Fibroblast of pulmonary artery (primary cell): ENCODE measurements around the gene ADNP2.

Experiments
- DNase-seq: peaks from one replicate; pipeline ENCODE4 v3.0.0-alpha.2; 2010; ENCODE audit warnings: low read depth
- H3K4me3 ChIP-seq: replicated peaks from 2 replicates; pipeline ENCODE4 v1.5.1; 2011; ENCODE audit warnings: low read depth, mild to moderate bottlenecking, control low read depth, low read length, moderate library complexity
- TF ChIP-seq, protein P1 (sequence below): IDR thresholded peaks from 2 replicates; pipeline ENCODE4 v1.5.1; 2011; ENCODE audit warnings: mild to moderate bottlenecking, control low read depth, low read length, inconsistent platforms; ENCODE audit errors: missing control alignments

Gene ADNP2, protein sequence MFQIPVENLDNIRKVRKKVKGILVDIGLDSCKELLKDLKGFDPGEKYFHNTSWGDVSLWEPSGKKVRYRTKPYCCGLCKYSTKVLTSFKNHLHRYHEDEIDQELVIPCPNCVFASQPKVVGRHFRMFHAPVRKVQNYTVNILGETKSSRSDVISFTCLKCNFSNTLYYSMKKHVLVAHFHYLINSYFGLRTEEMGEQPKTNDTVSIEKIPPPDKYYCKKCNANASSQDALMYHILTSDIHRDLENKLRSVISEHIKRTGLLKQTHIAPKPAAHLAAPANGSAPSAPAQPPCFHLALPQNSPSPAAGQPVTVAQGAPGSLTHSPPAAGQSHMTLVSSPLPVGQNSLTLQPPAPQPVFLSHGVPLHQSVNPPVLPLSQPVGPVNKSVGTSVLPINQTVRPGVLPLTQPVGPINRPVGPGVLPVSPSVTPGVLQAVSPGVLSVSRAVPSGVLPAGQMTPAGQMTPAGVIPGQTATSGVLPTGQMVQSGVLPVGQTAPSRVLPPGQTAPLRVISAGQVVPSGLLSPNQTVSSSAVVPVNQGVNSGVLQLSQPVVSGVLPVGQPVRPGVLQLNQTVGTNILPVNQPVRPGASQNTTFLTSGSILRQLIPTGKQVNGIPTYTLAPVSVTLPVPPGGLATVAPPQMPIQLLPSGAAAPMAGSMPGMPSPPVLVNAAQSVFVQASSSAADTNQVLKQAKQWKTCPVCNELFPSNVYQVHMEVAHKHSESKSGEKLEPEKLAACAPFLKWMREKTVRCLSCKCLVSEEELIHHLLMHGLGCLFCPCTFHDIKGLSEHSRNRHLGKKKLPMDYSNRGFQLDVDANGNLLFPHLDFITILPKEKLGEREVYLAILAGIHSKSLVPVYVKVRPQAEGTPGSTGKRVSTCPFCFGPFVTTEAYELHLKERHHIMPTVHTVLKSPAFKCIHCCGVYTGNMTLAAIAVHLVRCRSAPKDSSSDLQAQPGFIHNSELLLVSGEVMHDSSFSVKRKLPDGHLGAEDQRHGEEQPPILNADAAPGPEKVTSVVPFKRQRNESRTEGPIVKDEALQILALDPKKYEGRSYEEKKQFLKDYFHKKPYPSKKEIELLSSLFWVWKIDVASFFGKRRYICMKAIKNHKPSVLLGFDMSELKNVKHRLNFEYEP

DNA sequence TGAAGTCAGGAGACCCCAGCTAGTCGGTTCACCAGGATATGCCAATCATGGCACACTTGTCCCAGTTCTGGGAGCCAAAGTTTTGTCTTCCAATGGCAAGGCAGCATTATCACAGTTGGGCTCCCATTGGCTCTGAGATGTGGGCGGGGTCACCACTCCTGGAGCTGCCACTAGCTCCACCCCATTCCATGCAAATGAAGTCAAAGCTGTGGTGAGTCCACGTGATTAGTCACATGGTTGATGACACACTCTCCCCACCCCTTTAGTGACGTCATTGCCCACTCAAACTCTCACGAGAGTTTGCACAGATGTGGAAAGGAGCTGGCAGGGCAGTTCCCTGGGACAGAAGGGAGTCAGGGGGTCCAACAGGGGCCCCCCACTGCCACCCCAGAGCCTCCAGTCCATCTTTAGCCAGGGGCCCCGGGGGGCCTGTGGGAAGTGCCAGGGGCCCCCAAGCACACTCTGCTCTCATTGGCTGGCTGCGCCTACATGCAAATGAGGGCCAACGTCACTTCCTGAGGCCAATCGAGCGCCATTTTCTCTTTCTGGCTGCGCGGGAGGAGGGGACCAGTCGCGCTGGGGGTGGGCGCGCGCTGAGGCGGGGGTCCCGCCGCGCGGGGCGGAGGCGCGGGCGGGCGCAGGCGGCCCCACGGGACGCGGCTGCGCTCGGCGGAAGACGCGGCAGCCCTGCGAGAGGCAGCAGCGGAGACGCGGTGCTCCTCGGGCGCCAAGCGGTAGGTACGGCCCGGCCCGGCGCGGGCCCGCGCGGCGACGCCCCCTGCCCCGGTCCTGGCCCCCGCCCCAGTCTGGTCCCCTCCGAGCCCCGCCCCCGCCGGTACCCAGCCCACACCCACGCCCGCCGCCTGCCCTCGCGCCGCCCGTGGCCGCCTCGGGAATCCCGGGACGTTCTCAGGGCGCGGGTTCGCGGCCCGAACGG is at the start of gene ADNP2:
Gene ADNP2, plus strand, starts transcription at position 524 of the 937 bp plus-strand sequence. CDS start 8,281 bp downstream, outside the sequence.
- TF ChIP-seq, protein P1, sequence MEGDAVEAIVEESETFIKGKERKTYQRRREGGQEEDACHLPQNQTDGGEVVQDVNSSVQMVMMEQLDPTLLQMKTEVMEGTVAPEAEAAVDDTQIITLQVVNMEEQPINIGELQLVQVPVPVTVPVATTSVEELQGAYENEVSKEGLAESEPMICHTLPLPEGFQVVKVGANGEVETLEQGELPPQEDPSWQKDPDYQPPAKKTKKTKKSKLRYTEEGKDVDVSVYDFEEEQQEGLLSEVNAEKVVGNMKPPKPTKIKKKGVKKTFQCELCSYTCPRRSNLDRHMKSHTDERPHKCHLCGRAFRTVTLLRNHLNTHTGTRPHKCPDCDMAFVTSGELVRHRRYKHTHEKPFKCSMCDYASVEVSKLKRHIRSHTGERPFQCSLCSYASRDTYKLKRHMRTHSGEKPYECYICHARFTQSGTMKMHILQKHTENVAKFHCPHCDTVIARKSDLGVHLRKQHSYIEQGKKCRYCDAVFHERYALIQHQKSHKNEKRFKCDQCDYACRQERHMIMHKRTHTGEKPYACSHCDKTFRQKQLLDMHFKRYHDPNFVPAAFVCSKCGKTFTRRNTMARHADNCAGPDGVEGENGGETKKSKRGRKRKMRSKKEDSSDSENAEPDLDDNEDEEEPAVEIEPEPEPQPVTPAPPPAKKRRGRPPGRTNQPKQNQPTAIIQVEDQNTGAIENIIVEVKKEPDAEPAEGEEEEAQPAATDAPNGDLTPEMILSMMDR, result no peak
- DNase-seq, result peak; percentile 95
- H3K4me3 ChIP-seq, result peak within 1 kb of the TSS; percentile 69

DNA sequence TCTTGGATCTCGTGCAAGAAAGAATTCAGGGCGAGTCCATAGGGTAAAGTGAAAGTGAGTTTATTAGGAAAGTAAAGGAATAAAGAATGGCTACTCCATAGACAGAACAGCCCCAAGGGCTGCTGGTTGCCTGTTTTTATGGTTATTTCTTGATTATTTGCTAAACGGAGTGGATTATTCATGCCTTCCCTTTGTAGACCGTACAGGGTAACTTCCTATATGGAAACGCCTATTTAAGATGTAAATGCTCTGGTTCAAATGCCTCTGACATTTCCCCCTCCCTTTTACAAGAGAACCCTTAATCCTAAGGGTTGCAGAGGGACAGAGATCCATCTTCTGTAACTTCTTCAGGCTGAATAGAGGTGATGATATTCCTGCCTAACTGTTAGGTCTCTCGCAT is 49.1 kb upstream of the ADNP2 start:
- no peak for DNase-seq
- TF ChIP-seq, protein P1, result no peak
- no peak overlapping the region for H3K4me3 ChIP-seq

DNA sequence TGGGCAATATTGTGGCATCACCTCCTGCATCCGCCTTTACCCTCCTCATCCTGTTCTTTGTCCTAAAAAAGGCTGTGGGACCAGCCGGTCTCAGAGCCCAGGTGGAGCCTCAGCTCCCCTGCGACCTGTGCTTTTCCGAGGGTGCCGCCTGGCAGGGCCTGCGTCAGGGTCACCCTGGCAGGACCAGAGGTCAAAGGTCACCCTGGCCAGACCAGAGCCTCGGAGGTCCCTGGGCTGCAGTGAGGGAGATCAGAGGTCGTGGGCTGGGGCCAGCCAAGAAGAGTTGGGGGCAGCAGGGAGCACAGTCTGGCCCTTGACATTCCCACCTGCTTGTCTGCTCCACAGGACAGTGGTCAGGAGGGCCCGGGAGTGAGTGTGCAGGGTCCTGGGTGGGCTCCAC is 43.4 kb upstream of the ADNP2 start:
- no peak for DNase-seq
- TF ChIP-seq, protein P1, result no peak
- no peak overlapping the region for H3K4me3 ChIP-seq

DNA sequence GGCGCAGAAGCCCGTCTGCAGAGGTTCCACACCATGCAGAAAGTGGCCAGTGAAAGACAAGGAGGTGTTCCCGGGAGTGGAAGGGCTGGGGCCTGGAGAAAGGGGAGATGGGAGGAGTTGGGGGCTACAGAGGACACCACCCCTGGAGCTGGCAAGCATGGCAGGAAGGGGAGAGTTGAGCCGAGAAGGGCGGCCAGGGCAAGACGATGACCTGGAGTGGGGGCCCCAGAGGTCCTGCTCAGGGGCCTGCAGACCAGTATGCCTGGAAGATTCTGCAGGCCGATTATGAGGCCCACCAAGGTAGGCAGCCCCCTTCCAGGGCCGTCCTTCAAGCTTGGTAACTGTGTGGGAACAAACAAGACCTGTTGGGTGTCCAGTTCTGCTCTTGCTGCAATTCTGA is 41.7 kb upstream of the ADNP2 start:
- TF ChIP-seq, protein P1, result no peak
- no peak for DNase-seq
- H3K4me3 ChIP-seq, result no peak overlapping the region

DNA sequence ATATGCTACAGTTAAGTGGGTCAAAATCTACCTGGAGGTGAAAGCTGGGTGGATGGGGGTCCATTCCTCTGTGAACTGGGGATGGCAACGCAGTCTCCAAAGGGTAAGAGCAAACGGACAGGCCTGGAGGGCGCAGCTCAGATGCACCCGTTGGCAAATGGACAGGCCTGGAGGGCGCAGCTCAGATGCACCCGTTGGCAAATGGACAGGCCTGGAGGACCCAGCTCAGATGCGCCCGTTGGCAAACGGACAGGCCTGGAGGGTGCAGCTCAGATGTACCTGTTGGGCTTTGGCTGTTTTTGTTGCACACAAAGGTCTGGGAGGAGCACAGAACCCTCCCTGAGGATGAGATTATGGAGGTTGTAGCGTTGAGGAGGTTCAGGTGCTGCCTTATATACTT is 41.2 kb upstream of the ADNP2 start:
- TF ChIP-seq, protein P1, result no peak
- H3K4me3 ChIP-seq, result no peak overlapping the region
- no peak for DNase-seq
